GM18870 (cell line): ENCODE results near the gene SHROOM4.

Experiments used
- ATAC-seq: cut with Tn5 transposase; IDR thresholded peaks from one replicate; pipeline ENCODE4 v1.9.1; 2021; ENCODE audit warnings: moderate library complexity; ENCODE audit not compliant: unreplicated experiment

SHROOM4 gene

GRCh38 chrX:50618788-50619558 is 195.0 kb downstream of the SHROOM4 start:
- ATAC-seq = no peak

GRCh38 chrX:50617183-50617582 is 196.8 kb downstream of the SHROOM4 start:
- ATAC-seq = no peak

GRCh38 chrX:50615570-50616158 is 198.3 kb downstream of the SHROOM4 start:
- no peak for ATAC-seq

DNA sequence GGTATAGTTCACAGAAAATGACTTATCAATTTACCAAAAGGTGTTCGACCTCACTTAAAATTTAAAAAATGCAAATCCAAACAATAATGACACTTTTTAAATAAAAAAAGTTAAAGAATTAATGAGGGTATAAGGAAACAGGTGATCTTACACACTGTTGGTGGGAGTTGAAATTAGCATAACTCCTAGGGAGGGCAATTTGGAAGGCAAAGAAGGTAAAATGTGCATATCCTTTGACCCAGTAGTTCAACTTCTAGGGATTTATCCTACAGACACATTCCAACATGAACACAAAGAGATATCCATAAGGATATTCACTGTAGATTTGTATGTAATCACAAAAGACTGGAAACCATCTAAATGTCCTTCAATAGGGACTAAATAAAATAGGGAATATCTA is 199.5 kb downstream of the SHROOM4 start:
- no peak for ATAC-seq

- no peak for ATAC-seq
Measured at GRCh38 chrX:50613846-50614245, 200.1 kb downstream of the SHROOM4 start.

- no peak for ATAC-seq
Measured at GRCh38 chrX:50609796-50610195, 204.2 kb downstream of the SHROOM4 start.

DNA sequence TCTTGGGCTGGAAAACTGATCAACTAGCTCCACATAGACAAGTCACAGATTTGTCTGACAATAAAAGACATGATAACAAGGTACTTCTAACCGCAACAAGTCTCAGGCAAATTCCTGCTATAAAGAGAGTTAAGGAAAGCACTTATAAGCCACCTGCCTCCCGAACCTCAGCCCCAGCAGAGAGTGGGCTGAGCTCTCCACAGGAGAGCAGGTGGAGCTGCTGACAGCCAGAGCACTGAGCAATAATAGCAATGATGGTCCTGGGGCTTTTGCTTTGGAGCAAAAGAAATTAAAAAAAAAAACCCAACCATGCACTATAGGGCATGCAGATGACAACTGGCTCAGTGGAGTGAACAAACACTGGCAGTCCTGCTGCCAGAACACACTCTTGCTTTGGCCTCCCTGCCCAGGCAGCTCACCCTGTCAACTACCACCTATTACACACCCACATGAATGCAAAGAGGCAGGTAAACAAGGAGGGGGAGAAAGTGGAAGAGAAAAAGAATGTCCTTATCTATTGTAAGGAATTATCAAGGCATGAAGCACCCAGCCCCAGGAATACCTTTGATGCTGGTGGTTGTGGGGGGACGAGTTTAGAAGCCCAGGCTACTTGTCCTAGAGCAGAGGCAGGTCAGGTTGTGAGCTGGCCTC is 207.6 kb downstream of the SHROOM4 start:
- ATAC-seq = no peak

DNA sequence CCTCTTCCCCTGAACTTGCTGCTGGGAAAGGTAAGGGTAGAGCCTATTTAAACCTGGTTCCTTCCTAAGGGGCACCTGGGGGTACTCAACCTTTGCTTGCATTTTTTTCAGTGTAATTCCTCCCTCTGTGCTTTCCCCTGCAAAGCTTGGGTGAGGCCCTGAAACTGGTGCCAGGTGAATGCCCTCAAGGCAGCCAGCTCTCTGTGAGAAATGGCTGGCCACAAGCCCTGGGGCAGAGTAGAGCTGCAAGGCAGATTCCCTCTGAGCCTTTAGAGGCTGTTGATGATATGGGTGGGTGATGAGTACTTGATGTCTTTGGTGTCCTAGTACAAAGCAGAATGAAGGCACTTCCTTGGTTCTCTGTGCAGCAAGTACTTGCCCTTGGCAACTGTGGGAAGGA is 217.9 kb downstream of the SHROOM4 start:
- ATAC-seq = no peak

GRCh38 chrX:50594788-50595187 is 219.2 kb downstream of the SHROOM4 start:
- ATAC-seq = no peak

DNA sequence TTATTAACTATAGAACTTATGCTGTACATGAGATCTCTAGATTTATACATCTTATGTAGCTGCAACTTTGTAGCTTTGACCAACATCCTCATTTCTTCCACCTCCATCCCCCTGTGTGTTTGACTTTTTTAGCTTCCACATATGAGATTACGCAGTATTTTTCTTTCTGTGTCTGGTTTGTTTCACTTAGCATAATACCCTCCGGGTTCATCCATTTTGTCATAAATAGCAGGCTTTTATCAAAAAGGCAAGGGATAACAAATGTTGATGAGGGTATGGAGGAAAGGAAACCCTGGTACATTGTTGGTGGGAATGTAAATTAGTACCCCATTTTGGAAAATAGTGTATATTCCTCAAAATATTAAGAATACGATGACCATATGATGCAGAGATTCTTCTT is 227.0 kb downstream of the SHROOM4 start:
- no peak for ATAC-seq

GRCh38 chrX:50586407-50586806 is 227.6 kb downstream of the SHROOM4 start:
- no peak for ATAC-seq

DNA sequence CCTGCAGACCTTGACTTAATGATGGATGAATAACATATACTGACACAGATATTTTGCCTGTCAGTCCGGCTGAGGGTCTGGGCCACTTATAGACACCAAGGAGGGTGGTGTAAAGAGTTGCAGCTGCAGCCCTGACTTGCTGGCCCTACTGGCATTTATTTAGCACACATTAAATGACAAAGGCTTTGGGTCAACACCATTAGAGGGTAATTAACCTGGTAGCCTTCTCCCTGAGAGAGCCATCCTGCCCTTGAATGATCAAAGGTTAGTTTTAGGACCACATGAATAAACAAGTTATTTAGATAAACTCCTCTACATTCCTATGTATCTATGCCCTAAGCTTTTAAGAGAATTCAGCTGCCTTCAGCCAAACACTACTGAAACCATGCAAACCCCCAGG is 232.6 kb downstream of the SHROOM4 start:
- ATAC-seq = no peak

- no peak for ATAC-seq
Measured at GRCh38 chrX:50579955-50580354, 234.0 kb downstream of the SHROOM4 start.

- no peak for ATAC-seq
Measured at GRCh38 chrX:50577326-50577725, 236.7 kb downstream of the SHROOM4 start.

DNA sequence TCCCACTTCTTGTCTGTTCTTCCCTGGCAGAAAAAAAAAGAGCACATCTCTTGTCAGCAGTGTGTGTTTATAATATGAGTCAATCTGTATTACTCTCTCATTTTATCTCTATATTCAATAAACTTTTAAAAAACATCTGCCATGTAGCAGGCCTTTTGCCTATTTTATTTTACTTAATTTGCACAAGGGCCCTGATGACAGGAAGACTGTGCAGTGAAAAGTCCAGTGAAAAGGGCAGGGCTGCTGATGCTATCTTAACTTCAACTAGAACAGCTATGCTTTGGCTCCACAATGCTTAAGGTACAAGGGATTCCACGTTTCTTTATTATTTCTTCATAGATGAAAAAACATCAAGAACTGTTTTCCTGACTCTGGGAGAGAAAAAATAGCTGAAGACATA is 246.4 kb downstream of the SHROOM4 start:
- ATAC-seq = no peak

DNA sequence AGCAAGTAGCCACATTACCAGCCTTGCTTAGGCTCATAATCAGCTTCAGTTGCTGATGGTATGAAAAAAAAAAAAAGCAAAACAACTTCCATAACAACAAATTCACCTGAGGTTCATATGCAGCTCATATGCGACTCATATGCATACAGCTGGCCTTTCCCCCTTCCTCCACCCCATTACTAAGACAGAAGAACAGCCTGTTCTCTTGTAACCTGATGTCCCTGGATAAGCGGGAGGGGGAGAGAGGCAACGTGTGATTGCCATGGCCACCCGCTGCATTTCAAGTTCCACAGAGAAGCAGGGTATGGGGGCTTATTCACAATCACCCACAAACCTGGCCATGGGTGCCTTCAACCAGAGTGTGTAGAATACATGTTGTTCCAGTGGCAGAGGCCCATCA is 248.3 kb downstream of the SHROOM4 start:
- ATAC-seq = no peak
